HepG2 (cell line): Measurements from ENCODE around the gene CTNNA2. TPM values are rescaled to one million over a fixed set of nuclear protein-coding genes. Genes with fewer than 3 reads are reported as not detected.

ENCODE experiments used
- ATAC-seq: fragments of 200-7000 bp; cut with Tn5 transposase; 3 replicates; pipeline ENCODE4 v1.9.1; 2020; ENCODE audit warnings: mild to moderate bottlenecking, moderate library complexity
- BruUV-seq: library from RNA; stranded (reverse); fragments of 400-500 nt; replicated peaks from 2 replicates; lab custom pipeline; 2021; lab: Mats Ljungman, UMichigan
- CTCF ChIA-PET: fragments of 300-600 bp; formaldehyde crosslinking; extraction: SDS; loops from one replicate; lab custom pipeline; 2021; ENCODE audit warnings: low total read pairs, inconsistent platforms, low intra/inter-chr PET ratio; lab: Yijun Ruan, JAX
- POLR2A ChIA-PET: fragments of 350-600 bp; sonication (Branson Sonifier 250); formaldehyde crosslinking; loops from one replicate; lab custom pipeline; 2020; ENCODE audit warnings: antibody characterized with exemption, inconsistent platforms; lab: Yijun Ruan, JAX
- DNase-seq: peaks from one replicate; pipeline ENCODE4 v3.0.0-alpha.2; 2015; ENCODE audit warnings: low spot score
- FAIRE-seq: peaks from 3 replicates; lab custom pipeline; 2011; peaks lifted over from hg19 to GRCh38; lab: Jason Lieb, UNC
- H2AFZ ChIP-seq: one replicate; pipeline ENCODE4 v1.6.1; 2011; ENCODE audit warnings: low read length, inconsistent platforms
- H3K27ac ChIP-seq: fragments of 300-600 bp; 3 replicates; pipeline ENCODE4 v1.8.0; 2011; ENCODE audit warnings: mixed run types, mild to moderate bottlenecking, mixed read lengths, low read length, inconsistent platforms; ENCODE audit not compliant: insufficient read depth; ENCODE audit errors: extremely low read length
- H3K27me3 ChIP-seq, 2 experiments: fragments of 200-600 bp in 1 of 2; 2 replicates in 1 of 2; 3 replicates in 1 of 2; pipeline versions ENCODE4 v1.6.0 to v1.8.0; 2011; ENCODE audit warnings: low read length in 2 of 2, mild to moderate bottlenecking in 2 of 2, moderate library complexity in 2 of 2, inconsistent platforms in 1 of 2; ENCODE audit not compliant: insufficient read depth in 2 of 2, control insufficient read depth in 1 of 2
- H3K36me3 ChIP-seq, 2 experiments: fragments of 200-600 bp in 1 of 2; replicated peaks in 1 of 2; 2 replicates in 1 of 2; 3 replicates in 1 of 2; pipeline versions ENCODE4 v1.5.1 to v1.8.0; 2011; ENCODE audit warnings: low read length in 2 of 2, inconsistent platforms in 1 of 2; ENCODE audit not compliant: insufficient read depth in 2 of 2, control insufficient read depth in 1 of 2
- H3K4me1 ChIP-seq: 2 replicates; pipeline ENCODE4 v1.5.1; 2012; ENCODE audit warnings: low read length, inconsistent platforms; ENCODE audit not compliant: insufficient read depth
- H3K4me2 ChIP-seq: 2 replicates; pipeline ENCODE4 v1.6.0; 2011; ENCODE audit warnings: low read depth, low read length, inconsistent platforms
- H3K4me3 ChIP-seq, 3 experiments: fragments of 200-600 bp in 1 of 3; sonication (generic), shearing (Covaris generic) in 1 of 3; replicated peaks in 1 of 3; 2 replicates each; pipeline ENCODE4 v1.5.1; 2011 to 2016; ENCODE audit warnings: low read length in 3 of 3, inconsistent platforms in 2 of 3, low read depth in 2 of 3, mild to moderate bottlenecking in 2 of 3, control low read depth in 1 of 3, mixed read lengths in 1 of 3; ENCODE audit not compliant: insufficient read depth in 1 of 3
- H3K79me2 ChIP-seq: one replicate; pipeline ENCODE4 v1.6.1; 2011; ENCODE audit warnings: low read length, inconsistent platforms; ENCODE audit not compliant: insufficient read depth
- H3K9ac ChIP-seq: 2 replicates; pipeline ENCODE4 v1.6.0; 2011; ENCODE audit warnings: mild to moderate bottlenecking, low read depth, low read length, inconsistent platforms; ENCODE audit not compliant: insufficient read depth
- H3K9me3 ChIP-seq: 2 replicates; pipeline ENCODE4 v1.5.1; 2012; ENCODE audit warnings: mild to moderate bottlenecking, low read length
- H4K20me1 ChIP-seq: 2 replicates; pipeline ENCODE4 v1.6.0; 2011; ENCODE audit warnings: inconsistent platforms, mild to moderate bottlenecking, low read length, moderate library complexity; ENCODE audit not compliant: insufficient read depth
- CBFB ChIP-seq: sonication (generic); formaldehyde crosslinking; IDR thresholded peaks from 2 replicates; pipeline ENCODE4 v1.4.0; 2020; ENCODE audit warnings: missing genetic modification reagents
- CREB1 ChIP-seq, 2 experiments: fragments of 450-650 bp in 1 of 2; IDR thresholded peaks; 2 replicates each; pipeline ENCODE4 v1.6.1; 2016 to 2017; ENCODE audit warnings: control low read depth in 1 of 2, mild to moderate bottlenecking in 1 of 2, missing compliant biosample characterization in 1 of 2, missing genetic modification characterization in 1 of 2
- GTF2F1 ChIP-seq: fragments of 150-350 bp; IDR thresholded peaks from 2 replicates; pipeline ENCODE4 v1.6.1; 2014; ENCODE audit warnings: low read length
- HNF4A ChIP-seq: sonication (generic); formaldehyde crosslinking; IDR thresholded peaks from 2 replicates; pipeline ENCODE4 v1.4.0; 2020; ENCODE audit warnings: missing genetic modification reagents
- KLF11 ChIP-seq: IDR thresholded peaks from 2 replicates; pipeline ENCODE4 v1.6.1; 2016; ENCODE audit warnings: missing compliant biosample characterization
- NFIC ChIP-seq: IDR thresholded peaks from 2 replicates; pipeline ENCODE4 v1.6.1; 2012; ENCODE audit warnings: mild to moderate bottlenecking, low read length, inconsistent platforms
- RBM22 ChIP-seq: fragments of 200-400 bp; formaldehyde crosslinking; optimal IDR thresholded peaks from 2 replicates; pipeline ENCODE3; 2017; ENCODE audit warnings: mild to moderate bottlenecking, low read length, moderate library complexity
- RFX1 ChIP-seq: fragments of 450-650 bp; IDR thresholded peaks from 2 replicates; pipeline ENCODE4 v1.6.1; 2017
- RORA ChIP-seq: sonication (generic); formaldehyde crosslinking; IDR thresholded peaks from 2 replicates; pipeline ENCODE4 v1.5.0; 2020; ENCODE audit warnings: mild to moderate bottlenecking, missing genetic modification reagents, moderate library complexity
- TEAD2 ChIP-seq: sonication (generic); formaldehyde crosslinking; IDR thresholded peaks from 2 replicates; pipeline ENCODE4 v1.9.0; 2021; ENCODE audit warnings: missing genetic modification reagents
- ZNF292 ChIP-seq: sonication (generic); formaldehyde crosslinking; IDR thresholded peaks from 2 replicates; pipeline ENCODE4 v1.8.1; 2022; ENCODE audit warnings: mild to moderate bottlenecking, low read depth, missing genetic modification reagents, borderline replicate concordance
- ZNF333 ChIP-seq: sonication (generic); formaldehyde crosslinking; IDR thresholded peaks from 2 replicates; pipeline ENCODE4 v1.4.0; 2020; ENCODE audit warnings: mild to moderate bottlenecking, missing genetic modification reagents, borderline replicate concordance
- ZNF451 ChIP-seq: sonication (generic); formaldehyde crosslinking; IDR thresholded peaks from 2 replicates; pipeline ENCODE4 v1.5.0; 2020; ENCODE audit warnings: mild to moderate bottlenecking, missing genetic modification reagents
- WGBS: methylation state at CpG from one replicate; pipeline ENCODE4 v1.1.6; 2017; ENCODE audit warnings: low lambda C conversion rate; 5-methylcytosine and 5-hydroxymethylcytosine counted together
- in situ Hi-C: cut with HindIII; loops from 2 replicates; pipeline ENCODE4 v1.10.0; 2017; ENCODE audit warnings: low pct_unique_long_range_greater_than_20kb; ENCODE audit not compliant: extremely low pct_ligation_motif_present
- intact Hi-C: fragments of 100-400 bp; cut with micrococcal nuclease; formaldehyde crosslinking; loops from one replicate; pipeline ENCODE4 v1.10.0; 2022; ENCODE audit not compliant: unreplicated experiment
- polyA plus RNA-seq, 8 experiments: library from polyadenylated mRNA; depleted of rRNA in 3 of 8; stranded (reverse) in 7 of 8; unstranded in 1 of 8; fragments of >200 nt; fragmentation: Illumina TruSeq in 4 of 8; extraction: Trizol in 4 of 8; gene quantifications; 2 replicates each; pipeline versions ENCODE4 v1.2.1 to v1.2.3, GENCODE V29; 2011 to 2016; ENCODE audit warnings: low read depth in 4 of 8, missing spikeins in 1 of 8, mixed read lengths in 1 of 8; ENCODE audit not compliant: insufficient read depth in 1 of 8
- total RNA-seq, 5 experiments: library from RNA; depleted of rRNA; stranded (reverse); fragments of >200 nt; fragmentation: Illumina TruSeq; extraction: Trizol; gene quantifications; 2 replicates each; pipeline ENCODE4 v1.2.3, GENCODE V29; 2016; ENCODE audit warnings: low read depth in 1 of 5
- TF ChIP-seq, protein P1 (sequence below): sonication (generic); formaldehyde crosslinking; IDR thresholded peaks from 2 replicates; pipeline ENCODE4 v1.4.0; 2020; ENCODE audit warnings: missing genetic modification reagents
- TF ChIP-seq, protein P2 (sequence below): sonication (generic); formaldehyde crosslinking; IDR thresholded peaks from 2 replicates; pipeline ENCODE4 v1.5.1; 2020; ENCODE audit warnings: mild to moderate bottlenecking, missing genetic modification reagents
- TF ChIP-seq, protein P3 (sequence below): sonication (generic); formaldehyde crosslinking; IDR thresholded peaks from 2 replicates; pipeline ENCODE4 v1.4.0; 2020; ENCODE audit warnings: missing genetic modification reagents
- TF ChIP-seq, protein P4 (sequence below): sonication (generic); formaldehyde crosslinking; IDR thresholded peaks from 2 replicates; pipeline ENCODE4 v1.5.0; 2020; ENCODE audit warnings: missing genetic modification reagents, mild to moderate bottlenecking, borderline replicate concordance

The CTNNA2 gene
- total and polyA plus RNA-seq, 2 of the 13 experiments (the other 11 are each of a cell fraction or from before 2014, with no cell fraction given): not detected

DNA sequence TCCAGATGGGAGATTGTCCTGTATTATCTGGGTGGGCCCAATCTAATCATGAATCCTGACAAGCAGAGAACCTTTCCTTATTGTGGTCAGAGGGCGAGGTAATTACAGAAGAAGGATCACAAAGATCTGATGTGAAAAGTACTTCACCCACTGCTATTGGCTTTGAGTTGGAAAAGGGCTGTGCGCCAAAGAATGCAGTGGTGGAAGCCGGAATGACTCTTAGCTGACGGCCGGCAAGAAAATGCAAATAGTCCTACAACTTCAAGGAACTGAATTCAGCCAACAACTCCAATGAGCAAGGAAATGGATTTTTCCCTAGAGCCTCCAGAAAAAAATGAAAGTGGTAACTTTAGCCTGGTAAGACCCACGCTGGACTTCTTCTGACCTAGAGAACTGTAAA is 67.3 kb downstream of the CTNNA2 start (continued):
- TF ChIP-seq RBM22: no peak
- TF ChIP-seq TEAD2 (CRISPR knock-in tag): no peak
- no peak for TF ChIP-seq ZNF451 (CRISPR knock-in tag)
- TF ChIP-seq, protein P1, sequence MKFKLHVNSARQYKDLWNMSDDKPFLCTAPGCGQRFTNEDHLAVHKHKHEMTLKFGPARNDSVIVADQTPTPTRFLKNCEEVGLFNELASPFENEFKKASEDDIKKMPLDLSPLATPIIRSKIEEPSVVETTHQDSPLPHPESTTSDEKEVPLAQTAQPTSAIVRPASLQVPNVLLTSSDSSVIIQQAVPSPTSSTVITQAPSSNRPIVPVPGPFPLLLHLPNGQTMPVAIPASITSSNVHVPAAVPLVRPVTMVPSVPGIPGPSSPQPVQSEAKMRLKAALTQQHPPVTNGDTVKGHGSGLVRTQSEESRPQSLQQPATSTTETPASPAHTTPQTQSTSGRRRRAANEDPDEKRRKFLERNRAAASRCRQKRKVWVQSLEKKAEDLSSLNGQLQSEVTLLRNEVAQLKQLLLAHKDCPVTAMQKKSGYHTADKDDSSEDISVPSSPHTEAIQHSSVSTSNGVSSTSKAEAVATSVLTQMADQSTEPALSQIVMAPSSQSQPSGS: no peak
- TF ChIP-seq ZNF333: no peak
- no peak for TF ChIP-seq ZNF292 (CRISPR knock-in tag)
- TF ChIP-seq, protein P2, sequence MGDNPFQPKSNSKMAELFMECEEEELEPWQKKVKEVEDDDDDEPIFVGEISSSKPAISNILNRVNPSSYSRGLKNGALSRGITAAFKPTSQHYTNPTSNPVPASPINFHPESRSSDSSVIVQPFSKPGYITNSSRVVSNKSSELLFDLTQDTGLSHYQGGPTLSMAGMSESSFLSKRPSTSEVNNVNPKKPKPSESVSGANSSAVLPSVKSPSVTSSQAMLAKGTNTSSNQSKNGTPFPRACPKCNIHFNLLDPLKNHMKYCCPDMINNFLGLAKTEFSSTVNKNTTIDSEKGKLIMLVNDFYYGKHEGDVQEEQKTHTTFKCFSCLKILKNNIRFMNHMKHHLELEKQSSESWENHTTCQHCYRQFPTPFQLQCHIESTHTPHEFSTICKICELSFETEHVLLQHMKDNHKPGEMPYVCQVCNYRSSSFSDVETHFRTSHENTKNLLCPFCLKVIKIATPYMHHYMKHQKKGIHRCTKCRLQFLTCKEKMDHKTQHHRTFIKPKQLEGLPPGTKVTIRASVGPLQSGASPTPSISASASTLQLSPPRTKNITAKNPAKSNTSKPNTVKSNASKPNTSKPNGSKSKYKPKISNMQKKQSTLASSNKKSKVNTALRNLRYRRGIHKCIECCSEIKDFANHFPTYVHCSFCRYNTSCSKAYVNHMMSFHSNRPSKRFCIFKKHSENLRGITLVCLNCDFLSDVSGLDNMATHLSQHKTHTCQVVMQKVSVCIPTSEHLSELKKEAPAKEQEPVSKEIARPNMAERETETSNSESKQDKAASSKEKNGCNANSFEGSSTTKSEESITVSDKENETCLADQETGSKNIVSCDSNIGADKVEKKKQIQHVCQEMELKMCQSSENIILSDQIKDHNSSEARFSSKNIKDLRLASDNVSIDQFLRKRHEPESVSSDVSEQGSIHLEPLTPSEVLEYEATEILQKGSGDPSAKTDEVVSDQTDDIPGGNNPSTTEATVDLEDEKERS (CRISPR knock-in tag): no peak
- no peak for TF ChIP-seq RFX1

DNA sequence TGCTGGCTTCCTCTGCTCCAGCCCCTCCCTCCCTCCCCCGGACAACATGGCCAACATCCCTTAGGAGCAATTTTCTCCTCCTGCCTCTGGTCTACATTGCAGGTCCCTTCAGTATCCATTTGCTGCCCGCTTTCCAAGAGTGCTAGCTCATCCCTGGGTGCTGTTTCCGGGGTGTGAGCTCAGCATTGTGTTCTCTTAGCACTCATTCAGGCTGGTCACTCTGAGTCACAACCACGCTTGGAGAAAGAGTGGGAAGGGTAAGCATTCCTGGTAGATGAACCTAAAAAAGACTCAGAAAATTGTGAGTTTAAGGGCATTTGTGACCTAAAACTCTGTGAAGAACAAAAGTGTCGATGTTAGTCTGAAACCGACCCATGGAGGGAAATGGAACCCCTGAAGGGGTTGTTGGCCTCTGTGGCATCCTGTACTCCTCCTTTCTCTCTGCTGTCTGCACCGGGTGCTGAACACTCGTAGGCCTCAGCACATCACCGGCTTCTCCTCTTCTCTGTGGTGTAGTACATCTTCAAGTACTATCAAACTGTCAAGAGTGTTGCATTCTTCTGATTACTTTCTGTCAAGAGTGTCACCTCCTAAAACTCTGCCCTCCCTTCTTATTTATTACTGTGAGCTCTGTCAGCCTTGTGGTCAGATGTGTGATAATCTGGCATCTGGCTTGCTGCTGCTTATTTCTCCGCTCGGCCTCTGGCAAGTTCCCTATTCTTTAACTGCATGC is 73.0 kb downstream of the CTNNA2 start:
- Histone ChIP-seq H3K27me3 (no peaks in the 10 kb centered on the region), H3K9ac (no peak overlapping the region), H3K36me3 (no peaks in the 10 kb centered on the region), H3K4me2 (no peak overlapping the region), H3K27ac (no peak overlapping the region), H2AFZ (no peak overlapping the region), H3K4me3 (no peak overlapping the region), H3K9me3 (no peaks in the 10 kb centered on the region), H3K79me2 (no peaks in the 10 kb centered on the region), H3K4me1 (no peaks in the 10 kb centered on the region), H4K20me1 (no peaks in the 10 kb centered on the region)
- in situ Hi-C loops (no loop called here), intact Hi-C loops (no loop called here)
- DNase-seq (no peak), ATAC-seq (no peak), FAIRE-seq (no peak)
- WGBS: 17% methylated on average over 11 of the region's 11 CpGs
- ChIA-PET CTCF (no interaction called here), POLR2A (no interaction called here)
- no TSS peak for BruUV-seq
- TF ChIP-seq, protein P3, sequence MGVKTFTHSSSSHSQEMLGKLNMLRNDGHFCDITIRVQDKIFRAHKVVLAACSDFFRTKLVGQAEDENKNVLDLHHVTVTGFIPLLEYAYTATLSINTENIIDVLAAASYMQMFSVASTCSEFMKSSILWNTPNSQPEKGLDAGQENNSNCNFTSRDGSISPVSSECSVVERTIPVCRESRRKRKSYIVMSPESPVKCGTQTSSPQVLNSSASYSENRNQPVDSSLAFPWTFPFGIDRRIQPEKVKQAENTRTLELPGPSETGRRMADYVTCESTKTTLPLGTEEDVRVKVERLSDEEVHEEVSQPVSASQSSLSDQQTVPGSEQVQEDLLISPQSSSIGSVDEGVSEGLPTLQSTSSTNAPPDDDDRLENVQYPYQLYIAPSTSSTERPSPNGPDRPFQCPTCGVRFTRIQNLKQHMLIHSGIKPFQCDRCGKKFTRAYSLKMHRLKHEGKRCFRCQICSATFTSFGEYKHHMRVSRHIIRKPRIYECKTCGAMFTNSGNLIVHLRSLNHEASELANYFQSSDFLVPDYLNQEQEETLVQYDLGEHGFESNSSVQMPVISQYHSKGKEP (CRISPR knock-in tag): no peak
- TF ChIP-seq NFIC (no peak), GTF2F1 (no peak), HNF4A (no peak), KLF11 (CRISPR knock-in tag) (no peak), RORA (no peak), RBM22 (no peak), CBFB (CRISPR knock-in tag) (no peak), CREB1 (IDR thresholded peaks at IDR 0.05) (no peak), CREB1 (CRISPR knock-in tag; IDR thresholded peaks at IDR 0.05) (no peak)
- TF ChIP-seq, protein P4, sequence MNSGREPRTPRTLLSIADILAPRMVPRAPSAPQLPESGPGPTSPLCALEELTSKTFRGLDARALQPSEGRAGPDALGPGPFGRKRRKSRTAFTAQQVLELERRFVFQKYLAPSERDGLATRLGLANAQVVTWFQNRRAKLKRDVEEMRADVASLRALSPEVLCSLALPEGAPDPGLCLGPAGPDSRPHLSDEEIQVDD: no peak
